GM18858 (cell line): Measurements from ENCODE around the gene C12orf76.
"Not testable (repeated sequence)": the region's sequence is repeated elsewhere in the genome, so short reads cannot be mapped to it uniquely, and the experiment has no call there.

ENCODE experiments used
- ATAC-seq: cut with Tn5 transposase; IDR thresholded peaks from one replicate; pipeline ENCODE4 v1.9.1; 2021; ENCODE audit not compliant: unreplicated experiment

C12orf76 gene

DNA sequence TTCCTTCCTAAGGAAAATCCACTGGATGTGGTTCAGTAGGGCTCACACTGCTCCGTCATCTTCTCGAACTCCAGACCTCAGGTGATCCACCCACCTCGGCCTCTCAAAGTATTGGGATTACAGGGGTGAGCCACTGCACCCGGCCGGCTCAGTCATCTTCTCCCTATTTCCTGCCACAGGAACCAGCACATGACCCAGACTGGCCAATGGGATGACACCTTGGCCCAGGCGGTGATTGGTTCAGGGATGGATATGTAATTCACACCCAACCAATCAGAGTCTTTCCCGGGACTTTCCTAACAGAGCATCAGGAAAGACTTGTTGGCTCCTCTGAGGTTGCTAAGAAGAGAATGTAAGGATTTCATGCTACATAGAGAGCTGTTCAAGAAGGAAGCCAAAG is 19.2 kb upstream of the C12orf76 start:
- no peak for ATAC-seq

DNA sequence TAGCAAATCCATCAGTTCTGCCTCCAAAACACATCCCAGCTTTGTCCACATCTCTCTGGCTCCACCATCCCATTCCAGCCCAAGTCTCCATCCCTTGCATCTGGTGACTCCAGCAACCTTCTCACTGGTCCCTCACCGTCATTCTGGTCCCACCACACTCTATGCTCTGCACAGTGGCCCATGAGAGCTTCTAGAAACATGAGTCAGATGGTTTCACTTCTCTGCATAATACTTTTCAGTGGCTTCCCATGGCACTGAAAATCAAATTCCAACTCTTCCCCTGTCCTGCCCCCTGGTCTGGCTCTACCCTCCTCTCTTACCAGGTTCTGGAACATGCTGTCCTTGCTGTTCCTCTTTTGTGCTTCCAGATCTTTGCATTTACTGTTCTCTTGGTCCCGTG is 17.2 kb upstream of the C12orf76 start:
- ATAC-seq = no peak

DNA sequence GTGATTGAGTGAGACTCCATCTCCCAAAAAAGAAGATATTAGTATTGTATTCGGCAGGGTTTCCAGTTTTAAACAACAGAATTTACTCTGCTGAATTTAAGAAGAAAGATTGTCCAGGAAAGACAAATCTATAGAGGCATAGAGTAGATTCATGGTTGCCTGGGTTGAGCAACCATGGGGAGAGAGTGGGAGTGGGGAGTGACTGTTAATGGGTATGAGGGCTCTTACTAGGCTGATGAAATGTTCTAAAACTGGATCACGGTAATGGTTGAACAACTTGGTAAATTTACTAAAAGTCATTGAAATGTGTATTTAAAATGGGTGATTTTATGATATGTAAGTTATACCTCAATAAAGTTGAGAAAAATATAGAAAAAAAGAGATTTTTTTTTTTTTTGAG is 13.9 kb upstream of the C12orf76 start:
- ATAC-seq = no peak

DNA sequence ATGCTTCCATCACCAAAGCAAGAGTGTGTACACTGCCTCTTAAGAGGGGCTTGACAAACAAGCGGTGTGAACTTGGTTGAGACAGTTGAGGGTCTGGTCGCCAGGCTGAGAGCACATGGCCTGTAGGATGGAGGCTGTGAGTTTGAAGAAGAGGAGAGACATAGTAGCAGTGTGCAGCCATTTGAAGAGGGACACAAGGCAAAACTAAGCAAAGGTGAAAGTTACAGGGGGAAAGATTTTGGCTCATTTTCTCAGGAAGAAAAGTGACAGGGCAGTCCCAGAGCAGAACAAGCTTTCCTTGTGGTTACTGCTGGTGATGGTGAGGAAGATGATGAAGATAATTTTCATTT is 11.3 kb upstream of the C12orf76 start:
- no peak for ATAC-seq

DNA sequence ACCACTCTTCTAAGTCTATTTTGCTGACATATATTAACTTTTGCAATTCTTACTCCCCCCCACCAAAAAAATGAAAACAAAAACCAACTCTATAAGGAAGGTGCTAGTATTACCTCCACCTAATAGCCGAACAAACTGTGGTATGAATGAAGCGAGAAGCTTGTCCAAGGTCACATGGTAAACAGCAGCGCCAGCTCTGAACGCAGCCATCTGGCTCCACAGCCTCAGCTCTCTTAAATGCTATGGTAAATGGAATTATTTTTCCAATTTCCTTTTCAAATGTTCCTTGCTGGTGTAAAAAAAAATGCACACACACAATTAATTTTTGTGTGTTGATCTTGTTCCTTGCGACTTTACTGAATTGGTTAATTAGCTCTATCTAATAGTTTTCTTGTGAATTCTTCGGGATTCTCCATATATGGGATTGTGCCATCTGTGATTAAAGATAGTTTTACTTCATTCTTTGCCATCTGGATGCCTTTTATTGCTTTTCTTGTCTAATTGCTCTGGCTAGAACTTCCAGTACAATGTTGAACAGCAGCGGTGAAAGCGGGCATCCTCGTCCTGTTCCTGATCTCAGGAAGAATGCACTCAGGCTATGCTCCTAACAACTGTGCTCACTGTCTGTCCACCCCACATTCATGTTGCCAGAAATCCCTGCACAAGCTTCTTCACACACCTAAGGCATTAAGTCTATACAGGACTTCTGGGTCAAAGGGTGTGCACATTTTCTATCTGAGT is 10.7 kb upstream of the C12orf76 start:
- no peak for ATAC-seq

DNA sequence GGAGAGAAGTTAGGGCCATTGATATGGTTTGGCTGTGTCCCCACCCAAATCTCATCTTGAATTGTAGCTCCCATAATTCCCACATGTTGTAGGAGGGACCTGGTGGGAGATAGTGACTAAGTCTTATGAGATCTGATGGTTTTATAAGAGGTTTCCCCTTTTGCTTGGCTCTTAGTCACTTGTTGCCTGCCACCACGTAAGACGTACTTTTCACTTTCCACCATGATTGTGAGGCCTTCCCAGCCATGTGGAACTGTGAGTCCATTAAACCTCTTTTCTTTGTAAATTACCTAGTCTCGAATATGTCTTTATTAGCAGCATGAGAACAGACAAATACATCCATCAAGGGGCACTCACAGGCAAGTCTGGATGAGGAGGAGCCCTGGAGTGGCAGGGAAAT is 8.3 kb upstream of the C12orf76 start:
- not testable (repeated sequence) for ATAC-seq

DNA sequence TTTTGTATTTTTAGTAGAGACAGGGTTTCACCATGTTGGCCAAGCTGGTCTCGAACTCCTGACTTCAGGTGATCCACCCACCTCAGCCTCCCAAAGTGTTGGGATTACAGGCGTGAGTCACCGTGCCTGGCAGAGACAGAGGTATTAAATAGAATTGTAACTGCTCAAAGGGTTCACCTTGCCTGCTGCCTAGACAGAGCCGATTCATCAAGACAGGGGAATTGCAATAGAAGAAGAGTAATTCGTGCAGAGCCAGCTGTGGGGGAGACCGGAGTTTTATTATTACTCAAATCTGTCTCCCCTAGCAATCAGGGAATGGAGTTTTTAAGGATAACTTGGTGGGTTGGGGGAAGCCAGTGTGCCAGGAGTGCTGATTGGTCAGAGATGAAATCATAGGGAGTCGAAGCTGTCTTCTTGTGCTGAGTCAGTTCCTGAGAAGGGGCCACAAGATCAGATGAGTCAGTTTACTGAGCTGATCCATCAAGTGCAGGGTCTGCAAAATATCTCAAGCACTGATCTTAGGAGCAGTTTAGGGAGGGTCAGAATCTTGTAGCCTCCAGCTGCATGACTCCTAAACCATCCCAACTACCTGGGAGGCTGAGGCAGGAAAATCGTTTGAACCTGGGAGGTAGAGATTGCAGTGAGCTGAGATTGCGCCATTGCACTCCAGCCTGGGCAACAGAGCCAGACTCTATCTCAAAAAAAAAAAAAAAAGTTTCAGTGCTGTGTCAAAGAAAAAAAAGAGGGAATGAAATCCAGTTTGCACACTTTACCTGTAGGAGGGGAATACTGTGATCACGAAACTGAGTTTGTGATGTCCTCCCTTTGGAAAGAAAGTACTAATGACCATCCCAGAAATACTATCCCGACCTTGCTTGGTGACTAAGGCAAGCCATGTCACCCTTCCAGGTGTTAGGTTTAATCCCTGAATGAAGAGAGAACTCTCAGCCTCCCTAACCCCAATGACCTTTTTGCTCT is 7.3 kb upstream of the C12orf76 start:
- not testable (repeated sequence) for ATAC-seq

DNA sequence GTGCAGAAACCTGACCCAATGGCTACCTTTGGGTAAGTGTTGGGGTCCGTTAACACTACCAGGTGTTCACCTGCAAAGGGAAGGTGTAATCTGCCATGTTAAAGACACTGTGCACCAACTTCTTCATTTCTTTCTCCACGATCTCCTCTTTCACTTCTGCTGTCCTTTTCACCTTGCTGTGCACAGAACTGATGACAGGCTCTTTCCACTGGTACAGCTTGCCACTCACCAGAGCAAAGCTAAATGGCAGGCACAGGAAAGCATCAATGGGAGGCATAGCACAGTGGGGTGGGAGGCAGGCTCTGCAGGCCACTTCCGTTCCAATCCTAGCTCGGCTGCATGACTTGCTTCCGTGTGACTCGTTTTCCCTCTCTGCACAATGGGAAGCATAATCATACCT is 2.6 kb upstream of the C12orf76 start:
- no peak for ATAC-seq

DNA sequence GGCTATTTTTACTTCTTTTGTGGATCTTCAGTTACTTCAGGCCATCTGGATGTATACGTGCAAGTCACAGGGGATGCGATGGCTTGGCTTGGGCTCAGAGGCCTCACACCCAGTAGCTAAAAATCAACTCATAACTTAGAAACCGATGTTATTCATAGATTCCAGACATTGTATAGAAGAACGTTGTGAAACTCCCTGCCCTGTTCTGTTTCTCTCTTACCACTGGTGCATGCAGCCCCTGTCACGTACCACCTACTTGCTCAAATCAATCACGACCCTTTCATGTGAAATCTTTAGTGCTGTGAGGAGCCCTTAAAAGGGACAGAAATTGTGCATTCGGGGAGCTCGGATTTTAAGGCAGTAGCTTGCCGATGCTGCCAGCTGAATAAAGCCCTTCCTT is 1.3 kb upstream of the C12orf76 start:
- not testable (repeated sequence) for ATAC-seq

DNA sequence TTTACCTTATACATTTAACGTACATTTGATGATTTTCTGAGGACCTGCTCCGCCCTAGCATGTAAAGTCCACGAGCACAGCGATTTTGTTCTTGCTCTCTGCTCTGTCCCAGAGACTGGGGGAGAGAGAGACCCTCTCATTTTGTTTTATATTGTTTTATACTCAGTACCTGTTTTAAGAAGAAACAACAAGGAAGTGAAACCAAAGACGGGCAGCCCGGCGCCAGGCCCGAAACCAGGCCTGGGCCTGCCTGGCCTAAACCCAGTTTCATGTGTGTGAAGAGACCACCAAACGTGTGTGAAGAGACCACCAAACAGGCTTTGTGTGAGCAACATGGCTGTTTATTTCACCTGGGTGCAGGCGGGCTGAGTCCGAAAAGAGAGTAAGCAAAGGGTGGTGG is 712 bp upstream of the C12orf76 start:
- ATAC-seq = not testable (repeated sequence)

DNA sequence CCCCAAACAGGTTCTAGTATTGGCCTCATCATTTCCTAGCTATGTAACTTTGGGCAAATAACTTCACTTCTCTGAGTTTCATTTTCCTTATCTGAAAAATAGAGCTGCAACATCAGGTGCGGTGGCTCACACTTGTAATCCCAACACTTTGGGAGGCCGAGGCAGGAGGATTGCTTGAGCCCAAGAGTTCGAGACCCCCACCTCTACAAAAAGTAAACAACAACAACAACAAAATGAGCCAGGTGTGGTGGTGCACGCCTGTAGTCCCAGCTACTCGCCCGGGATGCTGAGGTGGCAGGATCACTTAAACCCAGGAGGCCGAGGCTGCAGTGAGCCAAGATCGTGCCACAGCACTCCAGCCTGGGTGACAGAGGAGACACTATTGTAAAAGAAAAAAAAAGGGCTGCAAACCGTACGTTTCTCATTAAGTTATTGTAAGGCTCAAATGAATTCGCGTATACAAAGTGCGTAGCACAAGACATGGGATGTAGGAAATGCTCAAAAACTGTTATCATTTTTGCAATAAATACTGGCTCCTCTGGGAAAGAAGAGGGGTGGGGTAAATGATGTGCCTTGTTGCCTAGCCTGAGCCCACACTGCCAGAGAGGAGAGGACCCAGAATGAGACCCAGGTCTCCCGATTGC is 903 bp downstream of the C12orf76 start:
- no peak for ATAC-seq

DNA sequence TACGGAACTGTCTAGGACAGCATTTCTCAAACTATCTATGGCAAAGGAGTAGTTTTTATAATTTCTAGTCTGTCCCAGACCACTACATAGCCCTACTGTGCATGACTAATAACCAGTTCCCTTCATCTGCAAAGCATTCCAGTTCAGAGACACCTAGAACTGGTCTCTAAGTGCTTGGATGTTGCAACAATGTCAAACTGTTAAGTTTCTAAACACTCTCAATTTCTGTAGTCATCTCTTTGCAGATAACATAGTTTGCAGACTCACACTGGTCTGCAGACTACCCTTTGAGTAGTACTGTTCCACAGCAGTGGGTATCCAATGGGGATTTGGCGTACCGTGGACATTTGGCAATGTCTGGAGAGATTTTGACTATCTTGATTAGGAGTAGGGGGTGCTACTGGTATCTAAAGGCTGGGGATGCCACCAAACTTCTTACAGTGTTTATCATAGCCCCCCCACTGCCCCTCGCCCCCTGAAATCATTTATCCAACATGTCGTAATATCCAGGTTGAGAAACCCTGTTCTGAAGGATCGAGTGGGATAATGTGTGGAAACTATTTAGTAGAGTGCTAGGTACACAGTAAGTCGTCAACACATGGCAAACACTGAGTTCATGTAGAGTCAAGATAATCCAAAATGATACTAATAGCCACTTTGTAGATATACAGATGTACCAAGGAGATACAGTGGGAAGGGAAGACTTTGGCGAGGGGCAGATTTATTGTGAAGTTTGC is 1.7 kb downstream of the C12orf76 start:
- no peak for ATAC-seq

DNA sequence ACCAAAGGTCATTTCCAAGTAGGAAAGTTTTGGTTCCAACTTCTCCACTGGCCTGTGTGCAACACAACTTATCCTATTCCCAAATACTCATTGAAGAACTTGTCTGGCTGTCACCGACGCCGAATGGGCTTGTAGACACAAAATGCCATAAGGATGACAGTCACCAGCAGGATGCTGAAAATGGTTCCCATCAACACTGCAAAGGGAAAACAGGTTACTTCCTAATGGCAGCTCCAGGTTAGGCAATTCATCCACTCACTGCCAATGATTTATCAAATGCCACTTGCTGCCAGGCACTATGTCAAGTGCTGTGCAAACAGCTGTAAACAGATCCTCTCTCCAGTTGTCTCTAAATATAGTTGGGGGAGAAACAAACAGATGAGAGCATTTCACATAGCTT is 6.1 kb downstream of the C12orf76 start:
- no peak for ATAC-seq

DNA sequence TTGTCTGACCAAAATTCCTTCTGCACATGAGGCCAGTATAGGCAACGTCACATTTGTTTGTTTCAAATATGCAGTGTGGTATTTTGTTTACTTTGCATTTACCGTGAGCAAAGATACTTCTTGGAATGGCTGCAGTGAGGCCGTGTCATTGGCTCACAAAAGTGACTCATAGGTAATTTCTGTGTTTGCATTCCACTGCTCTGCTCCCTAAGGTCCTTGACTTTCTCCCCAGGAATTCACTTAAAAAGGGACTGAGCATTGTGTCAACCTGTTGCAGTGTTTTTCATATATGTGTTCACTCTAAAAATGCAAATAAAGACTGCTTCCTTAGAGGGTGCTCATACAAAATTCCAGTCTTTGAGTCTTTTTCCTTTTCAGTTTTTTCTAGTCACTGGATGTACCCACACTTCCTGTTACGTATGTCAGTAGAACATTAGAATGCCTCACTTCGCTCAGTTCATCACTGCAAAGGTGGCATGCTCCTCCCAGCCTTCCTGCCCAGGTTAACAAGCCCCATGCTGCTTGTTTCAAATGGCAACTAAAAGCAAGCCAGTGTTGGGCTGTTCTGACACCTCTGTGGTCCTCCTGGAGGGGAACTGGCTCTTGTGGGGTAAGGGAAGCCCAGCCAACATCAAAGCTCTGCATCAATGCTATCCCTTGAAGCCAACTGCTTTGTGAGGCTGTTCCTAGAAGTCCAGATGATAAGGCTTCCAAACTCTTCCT is 9.1 kb downstream of the C12orf76 start:
- ATAC-seq = no peak

DNA sequence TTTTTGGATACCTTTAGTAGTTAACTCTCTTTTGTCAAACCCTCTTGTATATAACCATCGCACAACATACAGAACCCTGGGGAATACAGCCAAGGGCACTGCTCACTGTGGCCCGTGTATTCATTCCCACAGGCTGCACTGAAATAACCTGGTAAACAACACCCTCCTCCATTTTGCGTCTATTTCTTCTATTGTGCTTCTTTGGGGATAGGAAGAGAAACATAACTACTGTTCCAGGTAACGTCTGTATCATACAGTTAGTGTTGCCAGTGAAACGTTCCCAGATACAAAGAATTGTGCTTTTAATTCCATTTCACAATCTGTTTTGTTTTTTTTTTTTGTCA is 9.6 kb downstream of the C12orf76 start:
- ATAC-seq = no peak

DNA sequence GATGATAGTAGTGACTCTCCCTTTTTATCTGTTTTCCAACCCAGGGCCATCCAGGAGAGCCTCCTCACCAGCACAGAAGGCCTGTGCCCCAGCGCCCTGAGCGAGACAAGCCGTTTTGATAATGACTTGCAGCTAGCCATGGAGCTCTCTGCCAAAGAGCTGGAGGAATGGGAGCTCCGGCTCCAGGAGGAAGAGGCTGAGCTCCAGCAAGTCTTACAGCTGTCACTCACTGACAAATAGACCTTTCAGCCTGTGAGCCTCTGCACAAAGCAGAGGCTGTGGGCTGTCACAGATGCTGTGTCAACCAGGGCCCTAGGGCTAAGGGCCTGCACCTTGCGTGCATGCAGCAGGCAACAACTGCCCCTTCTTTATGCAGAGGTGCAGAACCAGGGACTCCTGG is 11.0 kb downstream of the C12orf76 start:
- no peak for ATAC-seq

DNA sequence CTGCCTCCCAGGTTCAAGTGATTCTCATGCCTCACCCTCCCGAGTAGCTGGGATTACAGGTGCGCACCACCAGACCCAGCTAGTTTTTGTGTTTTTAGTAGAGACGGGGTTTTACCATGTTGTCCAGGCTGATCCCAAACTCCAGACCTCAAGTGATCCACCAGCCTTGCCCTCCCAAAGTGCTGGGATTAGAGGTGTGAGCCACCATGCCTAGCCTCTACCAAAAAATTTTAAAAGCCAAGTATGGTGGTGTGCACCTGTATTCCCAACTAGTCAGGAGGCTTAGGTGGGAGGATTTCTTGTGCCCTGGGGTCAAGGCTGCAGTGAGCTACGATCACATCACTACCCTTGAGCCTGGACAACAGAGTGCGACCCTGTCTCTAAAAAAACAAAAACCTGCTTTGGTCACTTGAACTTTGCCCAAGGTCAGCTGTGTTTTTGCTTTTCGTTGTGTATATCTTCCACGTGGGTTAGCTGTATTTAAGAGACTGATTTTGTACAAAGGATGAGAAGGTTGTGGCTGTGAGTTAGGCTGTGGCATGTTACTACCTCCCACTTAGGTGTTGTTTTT is 12.7 kb downstream of the C12orf76 start:
- ATAC-seq = no peak

DNA sequence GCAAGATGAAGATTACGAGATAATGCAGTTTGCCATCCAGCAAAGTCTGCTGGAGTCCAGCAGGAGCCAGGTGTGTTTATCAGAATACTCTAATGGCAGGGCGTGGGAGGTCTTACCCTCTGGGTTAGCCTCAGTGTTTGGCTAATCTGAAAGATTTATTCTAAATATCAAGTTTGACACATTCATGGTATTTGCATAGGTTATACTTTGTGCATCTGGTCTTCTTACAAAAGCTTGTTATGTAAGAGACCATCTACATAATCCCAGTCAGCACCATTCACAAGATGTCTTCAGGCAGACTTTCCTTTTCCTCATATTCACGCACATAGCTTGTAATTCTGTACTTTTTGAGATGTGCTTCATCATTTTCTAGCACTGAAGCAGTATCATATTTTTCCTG is 14.4 kb downstream of the C12orf76 start:
- ATAC-seq = no peak

DNA sequence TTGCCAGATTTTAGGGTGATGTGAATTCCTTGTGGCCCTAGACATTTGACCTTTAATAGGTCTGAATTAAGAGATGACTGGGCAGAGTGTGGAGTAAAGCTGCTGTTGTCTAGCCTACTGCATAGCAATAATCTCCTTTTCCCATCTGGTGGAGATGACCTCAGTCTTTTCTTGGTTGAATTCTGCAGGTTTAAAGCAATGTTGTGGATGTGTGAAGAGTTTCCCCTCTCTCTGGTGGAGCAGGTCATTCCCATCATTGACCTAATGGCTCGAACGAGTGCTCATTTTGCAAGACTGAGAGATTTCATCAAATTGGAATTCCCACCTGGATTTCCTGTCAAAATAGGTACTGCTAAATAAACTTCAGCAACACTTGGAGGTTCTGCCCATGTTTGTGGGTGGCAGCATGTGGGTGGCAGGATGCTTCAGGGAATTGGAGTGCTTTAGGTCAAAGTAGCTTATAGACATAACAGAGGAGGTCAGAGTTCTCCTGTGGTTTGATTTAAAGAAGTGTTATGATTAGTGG is 19.0 kb downstream of the C12orf76 start:
- ATAC-seq = no peak

DNA sequence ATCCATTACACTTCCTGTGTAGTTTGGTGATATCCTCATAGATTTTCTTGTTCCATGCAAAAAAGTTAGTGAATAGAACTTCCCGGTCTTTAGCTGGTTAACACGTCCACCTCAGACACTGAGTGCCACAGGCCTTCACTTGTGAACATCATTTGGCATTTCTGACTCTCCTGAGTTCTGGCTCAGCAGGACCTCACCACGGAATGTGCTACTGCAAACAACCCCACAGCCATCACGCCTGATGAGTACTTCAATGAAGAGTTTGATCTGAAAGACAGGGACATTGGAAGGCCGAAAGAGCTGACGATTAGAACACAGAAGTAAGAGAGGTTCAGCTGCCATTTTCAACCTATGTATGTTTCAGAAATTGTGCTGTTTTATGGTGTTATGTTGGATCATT is 20.0 kb downstream of the C12orf76 start:
- no peak for ATAC-seq
